HG02885 (cell line): Measurements from ENCODE around the gene RALGDS.

Source experiments
- ATAC-seq: cut with Tn5 transposase; IDR thresholded peaks from one replicate; pipeline ENCODE4 v1.9.1; 2021; ENCODE audit warnings: mild to moderate bottlenecking; ENCODE audit not compliant: unreplicated experiment, poor library complexity

RALGDS gene

DNA sequence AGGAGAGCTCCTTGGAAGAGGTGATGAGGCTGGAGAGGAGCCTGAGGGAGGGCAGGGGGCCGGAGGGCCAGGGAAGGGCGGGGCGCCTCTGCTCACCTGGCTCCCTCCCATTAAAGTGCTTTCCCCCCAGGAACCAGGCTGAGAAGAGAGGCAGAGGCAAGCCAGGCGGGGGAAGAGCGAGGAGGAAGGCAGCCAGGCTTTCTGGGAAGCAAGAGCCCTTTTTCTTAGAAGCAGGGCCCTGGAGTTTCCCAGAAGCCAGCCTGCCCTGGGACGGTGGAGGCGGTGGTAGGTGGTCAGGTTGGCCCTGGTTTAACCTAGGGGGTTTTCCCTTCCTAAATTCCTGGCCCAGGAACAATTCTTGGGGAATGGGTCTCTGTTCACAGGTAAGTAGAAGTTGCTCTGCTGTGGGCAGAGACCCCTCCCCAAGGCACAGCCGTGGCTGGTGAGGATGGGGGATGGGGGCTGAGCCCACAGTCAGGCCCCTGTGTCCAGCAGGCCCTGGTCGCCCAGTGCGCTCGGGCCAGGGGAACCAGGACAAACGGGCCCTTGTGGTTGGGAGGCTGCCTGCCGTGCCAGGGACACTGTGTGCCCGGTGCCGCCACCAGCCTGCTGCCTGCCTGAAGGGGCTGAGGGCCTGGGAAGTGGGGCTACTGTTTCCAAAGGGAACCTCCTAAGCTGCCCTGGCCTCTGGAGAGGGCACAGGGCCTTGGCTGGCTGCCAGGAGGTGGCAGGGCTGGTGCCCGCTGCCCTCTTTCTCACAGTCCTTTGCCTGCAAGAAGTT, 16.6 kb upstream of the RALGDS start:
- no peak for ATAC-seq

GRCh38 chr9:133135146-133135745, 14.2 kb upstream of the RALGDS start:
- ATAC-seq, result no peak

- ATAC-seq, result no peak
Observed at GRCh38 chr9:133134388-133135145, 13.5 kb upstream of the RALGDS start.

- ATAC-seq, result peak; percentile 87
Observed at GRCh38 chr9:133133681-133134387, 12.8 kb upstream of the RALGDS start.

DNA sequence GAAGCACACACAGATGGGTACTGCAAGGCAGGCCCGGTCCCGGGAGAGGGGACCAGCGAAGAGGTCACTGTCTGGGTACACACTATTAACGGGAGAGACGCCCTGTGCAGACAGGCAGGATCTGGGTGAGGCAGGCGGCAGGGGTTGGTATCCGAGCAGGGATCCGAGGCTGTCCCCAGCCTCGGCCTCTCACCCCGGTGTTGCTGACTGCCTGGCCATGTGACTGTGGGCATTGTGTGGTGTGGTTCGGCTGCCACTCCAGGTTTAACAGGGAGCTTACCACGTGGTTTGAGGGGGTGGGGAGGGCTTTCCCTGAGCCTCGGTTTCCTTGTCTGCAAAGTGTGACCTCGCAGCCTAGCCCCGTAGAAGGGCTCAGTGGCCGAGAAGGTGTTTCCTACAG, 11.1 kb upstream of the RALGDS start:
- ATAC-seq, result no peak

- ATAC-seq, result no peak
Observed at GRCh38 chr9:133131506-133131905, 10.5 kb upstream of the RALGDS start.

DNA sequence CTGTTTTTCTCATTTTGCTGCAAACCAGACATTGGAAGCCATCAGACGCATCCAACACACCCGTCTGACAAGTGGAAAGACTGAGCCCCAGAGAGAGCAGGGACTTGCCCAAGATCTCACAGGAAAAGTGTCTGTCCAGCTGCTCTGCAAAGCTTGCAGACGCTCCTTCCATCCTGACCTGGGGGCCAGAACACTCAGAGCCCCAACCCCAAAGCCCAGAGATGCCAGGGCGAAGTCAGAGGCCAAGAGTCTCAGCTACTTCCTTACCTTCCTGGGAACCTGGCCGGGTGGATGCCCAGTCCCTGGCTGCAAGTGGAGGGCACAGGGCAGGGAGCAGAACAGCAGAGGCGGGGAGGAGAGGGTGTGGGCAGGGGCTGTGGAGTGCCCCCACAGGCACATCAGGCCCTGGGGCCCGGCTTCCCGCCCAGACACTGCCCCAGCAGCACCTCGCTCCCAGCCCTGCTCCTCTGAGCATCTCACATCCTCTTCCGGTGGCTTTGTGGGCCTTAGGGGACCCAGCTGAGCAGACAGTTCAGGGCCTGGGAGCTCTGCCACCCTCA, 9.7 kb upstream of the RALGDS start:
- ATAC-seq, result no peak

DNA sequence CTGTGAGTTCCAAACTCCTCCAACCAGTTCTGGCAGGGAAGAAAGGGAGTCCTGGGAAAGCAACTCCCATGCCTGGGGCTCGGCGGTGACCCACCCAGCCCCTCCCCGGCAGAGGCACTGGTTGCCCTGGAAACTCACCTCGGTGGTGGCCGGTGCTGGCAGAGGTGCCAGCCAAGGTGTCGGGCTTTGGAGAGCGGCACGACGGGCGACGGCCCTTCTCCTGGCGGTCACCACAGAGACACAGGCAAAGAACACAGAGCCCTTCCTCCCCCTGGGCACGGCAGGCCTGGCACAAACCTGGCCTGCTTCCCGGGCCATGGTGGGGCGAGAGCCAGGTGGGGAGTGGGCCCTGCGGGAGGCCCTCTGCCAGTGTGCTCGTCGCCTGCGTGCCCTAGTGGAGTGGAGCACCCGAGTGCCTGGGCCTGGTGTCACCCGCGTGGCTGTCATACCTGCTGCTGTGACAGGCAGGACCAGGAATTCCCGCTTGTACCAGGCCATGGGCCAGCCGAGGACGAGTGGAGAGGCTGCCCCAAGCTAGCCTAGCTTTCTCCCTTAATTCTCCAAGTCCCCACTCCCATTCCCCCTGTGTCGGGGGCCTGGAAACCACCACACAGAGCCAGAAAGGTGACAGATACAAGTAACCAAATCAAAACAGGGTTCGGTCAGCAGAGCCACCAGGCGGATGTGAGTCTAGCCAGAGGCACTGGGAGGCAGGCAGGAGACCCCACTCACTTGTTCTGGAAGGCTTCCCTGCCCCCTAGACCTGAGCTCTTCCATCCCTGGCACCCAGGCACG, 8.2 kb upstream of the RALGDS start:
- ATAC-seq, result no peak

DNA sequence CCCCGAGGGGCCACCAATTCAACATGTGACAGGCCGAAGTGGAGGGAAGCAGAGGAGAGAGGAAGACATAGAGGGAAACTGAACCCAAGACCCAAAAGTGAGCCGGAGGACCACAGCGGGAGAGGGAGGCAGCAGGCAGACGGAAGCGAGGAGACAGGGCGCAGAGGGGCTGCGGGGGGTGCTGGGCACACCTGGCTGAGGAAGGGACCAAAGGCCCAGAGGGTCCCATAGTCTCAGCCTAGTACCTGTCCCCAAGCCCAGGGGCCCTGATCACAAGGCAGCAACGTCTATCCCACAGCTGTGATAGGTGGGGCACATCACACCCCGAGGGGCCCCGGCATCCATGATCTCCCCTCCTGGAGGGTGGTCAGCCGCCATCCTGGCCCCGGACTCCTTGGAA, 7.1 kb upstream of the RALGDS start:
- no peak for ATAC-seq

- no peak for ATAC-seq
Observed at GRCh38 chr9:133127340-133127981, 6.4 kb upstream of the RALGDS start.

- ATAC-seq, result no peak
Observed at GRCh38 chr9:133126697-133127339, 5.8 kb upstream of the RALGDS start.

GRCh38 chr9:133125941-133126696, 5.1 kb upstream of the RALGDS start:
- ATAC-seq, result peak; percentile 39

- ATAC-seq, result no peak
Observed at GRCh38 chr9:133124907-133125275, 3.9 kb upstream of the RALGDS start.

- ATAC-seq, result no peak
Observed at GRCh38 chr9:133124123-133124906, 3.3 kb upstream of the RALGDS start.

- ATAC-seq, result no peak
Observed at GRCh38 chr9:133122935-133123611, 2.0 kb upstream of the RALGDS start.

DNA sequence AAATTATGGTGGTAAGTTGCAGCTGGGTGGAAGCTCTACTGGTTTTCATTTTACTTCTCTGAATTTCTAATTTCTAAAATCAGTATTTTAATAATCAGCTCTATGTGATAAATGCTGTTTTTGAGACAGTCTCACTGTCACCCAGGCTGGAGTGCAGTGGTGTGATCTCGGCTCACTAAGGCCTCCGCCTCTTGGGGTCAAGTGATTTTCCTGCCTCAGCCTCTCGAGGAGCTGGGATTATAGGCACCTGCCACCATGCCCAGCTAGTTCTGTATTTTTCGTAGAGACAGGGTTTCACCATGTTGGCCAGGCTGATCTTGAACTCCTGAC, 1.5 kb upstream of the RALGDS start:
- ATAC-seq, result no peak
